Fibroblast of the conjunctiva (primary cell): ENCODE data around the gene USP2.

Source experiments
- DNase-seq: peaks from one replicate; pipeline ENCODE4 v3.0.0-alpha.2; 2010; ENCODE audit warnings: low read depth

Gene USP2

DNA sequence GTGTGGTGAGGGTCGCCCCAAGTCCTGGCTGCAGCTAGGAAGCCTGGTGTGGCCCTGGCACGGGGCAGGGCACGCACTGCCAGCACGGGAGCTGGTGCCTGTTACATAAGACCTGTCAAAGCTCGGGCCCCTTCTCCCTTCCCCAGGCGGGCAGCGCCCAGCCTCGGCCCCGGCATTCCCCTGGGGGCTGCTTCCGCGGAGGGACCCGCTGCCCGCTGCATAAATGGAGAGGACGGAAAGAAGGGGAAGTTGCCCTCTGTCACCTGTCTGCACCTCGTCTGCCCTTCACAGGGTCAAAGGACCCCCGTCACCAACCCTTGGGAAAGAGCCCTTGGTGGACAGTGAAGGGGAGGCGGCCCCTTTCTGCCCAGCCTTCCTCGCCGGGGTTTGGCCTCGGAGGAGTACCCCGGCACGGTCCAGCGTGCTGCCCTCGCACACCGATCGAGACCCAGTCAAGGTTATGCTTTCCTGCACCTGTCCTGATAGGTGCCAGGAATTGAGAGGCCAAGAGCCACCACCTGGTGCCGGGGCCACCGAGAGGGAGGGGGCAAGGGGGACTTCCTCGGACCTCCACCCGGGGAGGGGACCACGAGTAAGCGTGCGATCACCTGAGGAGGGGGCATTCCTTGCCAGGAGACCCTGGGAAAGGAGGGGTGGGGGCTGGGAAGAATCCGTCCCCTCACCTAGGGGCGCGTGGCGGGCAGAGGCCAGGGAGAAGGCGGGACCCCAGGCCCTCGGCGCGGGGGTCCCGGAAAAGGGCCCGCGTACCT is 18.2 kb downstream of the USP2 start:
- DNase-seq: no peak

DNA sequence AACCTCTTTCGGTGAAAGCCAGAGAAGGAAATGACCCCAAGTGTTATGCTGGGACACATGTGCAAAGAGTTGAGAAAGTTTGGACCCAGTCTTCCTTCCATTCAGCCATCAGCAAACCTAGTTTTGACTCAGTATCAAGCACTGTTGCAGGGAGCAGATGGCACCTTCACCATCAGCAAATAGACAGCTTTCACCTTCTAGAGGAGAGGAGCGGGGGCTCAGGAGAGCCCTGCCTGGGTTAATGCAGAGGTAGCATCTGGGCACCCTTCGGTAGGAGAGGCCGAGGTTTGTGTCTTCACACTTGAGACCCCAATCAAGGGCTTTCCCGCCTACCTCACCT is 18.8 kb downstream of the USP2 start:
- no peak for DNase-seq

DNA sequence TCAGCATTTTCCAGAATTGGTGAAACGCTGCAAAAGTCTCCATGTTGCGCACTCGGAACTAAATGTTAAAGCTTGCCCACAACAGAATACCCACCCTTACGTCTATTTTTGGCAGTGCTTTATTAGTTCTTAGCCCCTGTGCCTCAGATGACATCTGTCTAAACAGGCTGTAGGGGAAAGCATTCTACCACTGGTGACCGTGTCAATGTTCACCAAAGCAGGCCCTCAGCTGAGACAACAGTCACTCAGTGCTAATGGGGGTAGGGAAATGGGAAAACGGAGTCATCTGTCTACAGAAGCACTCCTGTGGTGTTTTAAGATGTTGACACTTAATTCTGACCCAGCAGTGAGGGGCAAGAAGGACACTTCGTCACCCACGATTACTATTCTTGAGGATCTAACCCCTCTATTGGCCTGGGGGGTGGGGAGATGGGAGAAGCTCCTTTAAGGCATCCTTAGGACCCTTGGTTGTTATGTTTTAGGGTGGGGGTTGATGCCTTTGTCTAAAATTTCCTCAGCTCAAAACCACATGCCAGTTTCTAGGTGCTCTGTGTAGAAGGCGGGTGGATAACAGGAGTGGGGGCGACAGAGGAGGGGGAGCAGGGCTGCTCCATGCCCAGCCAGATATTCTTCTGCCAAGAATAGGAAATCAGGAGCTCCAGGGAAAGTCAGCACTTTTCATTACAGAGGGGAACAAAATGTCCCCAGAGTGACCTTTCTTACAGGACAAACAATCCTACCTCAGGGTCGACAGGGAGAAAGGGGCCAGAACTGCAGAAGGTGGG is 19.4 kb downstream of the USP2 start:
- no peak for DNase-seq

DNA sequence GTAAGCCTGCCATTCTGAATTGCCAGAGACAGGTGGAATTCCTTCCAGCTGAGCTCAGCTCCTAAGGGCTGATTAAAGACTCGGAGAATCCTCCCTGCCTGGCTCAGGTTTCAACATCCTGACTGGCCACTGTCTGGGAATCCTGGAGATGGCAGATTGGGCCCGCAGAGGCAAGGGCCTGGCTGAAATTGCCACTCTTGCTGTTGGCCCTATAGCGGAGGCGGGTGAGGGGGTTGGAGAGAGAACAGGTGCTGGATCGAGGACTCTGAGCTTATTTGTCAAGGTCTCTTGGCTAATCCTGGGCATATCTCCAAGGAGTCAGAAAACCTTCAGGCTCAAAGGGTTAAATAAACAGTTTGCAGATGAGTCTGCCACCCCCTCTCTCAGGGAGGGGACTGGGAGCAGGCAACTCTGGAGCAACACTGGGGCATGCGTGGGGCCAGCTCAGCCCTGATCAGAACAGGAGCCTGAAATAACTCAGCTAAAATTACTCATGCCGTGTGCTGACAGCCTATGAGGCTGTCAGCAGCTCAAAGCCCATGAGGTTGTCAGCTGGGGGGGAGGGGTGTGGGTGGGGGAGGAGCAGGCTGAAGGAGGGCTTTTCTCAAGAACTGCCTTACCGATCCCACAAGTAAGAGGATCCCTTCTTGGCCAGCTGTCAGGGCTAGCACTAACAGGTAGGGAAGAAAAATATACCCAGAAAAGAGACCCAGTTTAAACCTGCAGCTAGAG is 20.3 kb downstream of the USP2 start:
- peak; percentile 78 for DNase-seq

DNA sequence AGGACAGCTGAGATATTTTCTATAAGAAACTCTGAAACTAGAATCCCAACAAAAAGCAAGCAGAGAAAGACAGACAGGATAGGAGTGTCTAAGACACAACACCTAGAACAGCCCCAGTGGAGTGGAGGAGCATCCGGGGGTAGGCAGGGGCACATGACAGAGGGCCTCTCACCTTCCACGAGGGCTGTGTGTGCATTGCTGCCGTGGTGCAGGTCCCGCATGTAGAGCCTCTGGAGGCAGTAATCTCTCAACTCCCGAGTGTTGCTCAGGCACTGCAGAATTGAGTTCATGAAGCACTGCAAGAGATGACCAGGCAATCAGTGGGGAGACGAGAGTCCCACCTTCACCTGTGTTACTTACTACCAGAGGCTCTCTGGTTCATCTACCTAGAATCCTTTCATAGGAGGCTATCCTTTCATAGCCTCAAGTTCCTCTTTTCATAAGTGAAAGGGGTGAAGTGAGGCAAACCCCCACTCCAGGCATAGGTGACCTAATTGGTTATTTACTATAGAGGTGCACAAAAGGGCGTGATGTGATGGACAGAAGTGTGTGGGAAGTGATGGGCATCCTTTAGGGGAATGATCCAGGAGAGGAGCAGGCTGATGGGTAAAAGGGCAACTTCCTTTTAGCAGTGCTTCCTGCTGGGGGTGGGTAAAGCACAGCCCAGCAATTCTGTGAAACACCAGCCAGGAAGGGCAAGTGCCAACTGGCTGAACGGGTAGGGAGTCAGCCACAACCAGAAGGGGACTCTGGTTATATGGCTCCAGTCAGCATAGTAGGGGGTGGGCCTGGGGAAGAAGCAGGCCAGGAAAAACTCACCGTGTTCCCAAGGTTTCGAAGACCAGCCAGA is 21.9 kb downstream of the USP2 start:
- no peak for DNase-seq

DNA sequence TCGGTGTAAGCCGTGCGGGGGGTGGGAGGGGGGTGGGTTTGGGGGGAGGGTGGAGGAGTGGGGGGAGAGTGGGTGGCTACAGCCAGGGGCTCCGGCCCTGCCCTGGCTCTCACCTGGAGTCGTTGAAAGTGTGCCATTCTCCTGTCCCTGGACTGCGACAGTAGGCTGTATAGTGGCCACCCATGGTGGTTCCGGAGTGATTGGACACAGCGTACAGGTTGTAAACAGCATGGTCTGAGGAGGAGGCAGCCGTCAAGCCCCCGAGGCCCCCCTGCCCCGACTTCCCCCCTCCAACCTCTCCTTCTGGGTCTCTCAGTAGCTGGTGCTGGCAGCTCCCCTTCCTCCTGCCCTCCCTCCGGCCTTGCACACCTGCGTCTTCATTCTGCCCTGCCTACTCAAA is 24.4 kb downstream of the USP2 start:
- no peak for DNase-seq

DNA sequence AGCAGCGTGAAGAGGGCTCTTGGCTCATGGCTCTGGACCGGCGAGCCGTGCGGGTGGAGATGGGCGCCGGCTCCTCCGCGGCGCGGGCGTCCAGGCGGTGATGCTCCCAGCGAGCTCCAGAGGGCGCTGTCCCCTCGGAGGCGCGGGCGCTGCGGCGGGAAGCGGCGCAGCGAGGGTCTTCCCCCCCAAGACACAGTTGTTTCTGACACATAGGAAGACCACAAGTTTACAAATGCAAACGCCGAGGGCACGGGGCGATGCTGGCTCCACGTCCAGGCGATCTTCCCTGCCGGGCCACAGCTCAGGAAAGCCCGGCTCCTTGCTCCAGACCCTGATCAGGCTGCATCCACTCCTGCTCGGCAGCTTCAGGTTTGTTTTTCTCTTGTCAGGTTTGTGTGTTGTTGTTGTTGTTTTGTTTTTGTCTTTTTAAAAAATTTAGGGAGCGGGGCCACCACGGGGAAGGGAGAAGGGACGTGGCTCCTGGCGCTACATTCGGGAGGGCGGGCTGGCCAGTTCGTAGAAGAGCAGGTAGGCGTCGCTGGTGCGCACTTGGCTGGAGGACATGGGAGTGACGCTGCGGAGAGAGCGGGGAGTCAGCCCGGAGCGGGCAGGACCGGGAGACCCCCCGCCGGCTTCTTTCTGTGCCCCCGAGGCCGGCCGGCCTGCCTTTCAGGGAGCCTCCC is 25.0 kb downstream of the USP2 start:
- no peak for DNase-seq

DNA sequence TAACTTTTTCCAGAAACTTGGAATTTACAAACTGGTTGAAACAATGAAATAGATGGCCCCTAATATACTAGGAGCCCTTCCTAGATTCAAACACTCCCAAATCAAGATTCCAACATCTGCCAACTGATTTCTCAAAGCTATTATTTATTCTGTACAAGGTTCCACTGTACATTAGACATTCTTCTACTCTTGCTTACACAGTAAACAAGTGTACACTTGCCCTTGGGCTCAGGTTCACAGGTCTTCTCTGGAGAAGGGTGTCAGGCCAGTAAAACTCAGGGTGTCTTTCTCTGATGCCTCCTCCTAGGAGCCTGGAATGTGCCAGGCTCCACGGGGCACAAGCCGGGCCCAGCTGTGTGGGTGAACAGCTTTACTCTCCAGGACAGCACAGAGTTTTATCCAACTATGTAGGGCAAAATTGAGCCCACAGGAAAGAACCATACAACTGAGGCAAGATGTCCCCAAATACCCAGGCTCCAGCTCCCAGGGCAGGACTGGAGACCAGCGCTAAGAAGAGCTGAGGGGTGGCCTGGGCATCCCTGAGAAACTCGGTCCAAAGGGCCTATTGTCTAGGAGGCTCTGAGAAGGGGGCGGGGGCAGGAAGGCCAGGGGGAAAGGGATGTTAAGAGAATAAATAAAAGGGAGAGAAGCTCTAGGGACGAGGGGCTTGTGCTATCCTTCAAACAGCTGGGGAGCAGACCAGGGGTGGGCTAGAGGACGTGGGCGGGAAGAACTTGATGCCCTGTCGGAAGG is 26.2 kb downstream of the USP2 start:
- no peak for DNase-seq

DNA sequence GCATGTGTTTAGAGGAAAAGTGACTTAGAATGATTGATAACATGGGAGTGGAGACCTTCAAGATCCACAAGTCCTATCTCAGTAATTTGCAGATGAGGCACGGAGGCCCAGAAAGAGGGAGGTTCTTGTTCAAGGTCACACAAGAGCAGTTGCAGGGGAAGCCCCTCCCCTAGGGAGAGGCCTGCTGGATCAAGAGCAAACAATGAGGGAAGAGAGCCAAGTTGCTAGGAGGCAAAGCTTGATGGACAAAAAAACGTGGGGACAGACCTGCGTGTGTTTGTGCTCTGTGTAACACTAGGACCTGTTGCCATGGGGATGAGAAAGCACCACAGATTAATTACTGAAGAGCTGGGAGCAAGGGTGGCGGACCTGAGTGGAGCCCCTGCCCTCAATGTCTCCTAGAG is 28.6 kb downstream of the USP2 start:
- no peak for DNase-seq

DNA sequence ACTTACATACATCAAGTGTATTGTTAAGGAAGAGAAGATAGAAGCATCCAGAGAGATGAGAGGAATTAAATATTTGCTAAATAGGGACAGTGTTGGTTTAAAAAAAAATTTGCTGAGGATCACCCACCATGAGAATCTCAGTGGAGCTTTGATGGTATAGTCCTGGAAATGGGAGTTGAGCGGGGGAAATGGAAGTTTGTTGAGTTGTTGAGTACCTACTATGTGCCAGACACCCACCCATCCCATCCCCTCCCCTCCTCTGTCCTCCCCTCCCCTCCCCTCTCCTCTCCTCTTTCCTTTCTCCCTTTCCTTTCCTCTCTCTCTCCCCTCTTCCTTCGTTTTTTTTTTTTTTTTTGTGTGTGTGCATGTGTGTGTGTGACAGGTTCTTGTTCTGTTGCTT is 30.3 kb downstream of the USP2 start:
- DNase-seq: no peak

DNA sequence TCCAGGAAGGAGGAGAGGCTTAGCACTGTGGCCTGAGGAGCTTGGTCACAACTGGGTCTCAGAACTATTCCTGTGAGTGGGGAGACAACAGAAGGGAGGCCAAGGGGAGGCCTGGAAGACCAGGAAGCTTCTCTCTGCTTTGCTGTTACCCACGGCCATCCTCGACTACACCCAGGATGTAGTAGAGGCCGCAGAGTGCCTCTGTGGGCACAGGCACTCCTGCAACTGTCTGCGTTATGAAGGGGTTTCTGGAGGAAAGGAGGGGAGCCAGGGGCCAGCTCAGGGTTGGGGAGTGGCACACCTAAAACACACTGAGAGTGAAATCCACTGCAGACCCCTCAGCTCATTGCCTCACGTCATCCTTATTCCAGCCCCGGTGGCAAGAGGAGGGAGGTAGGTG is 31.2 kb downstream of the USP2 start:
- DNase-seq: no peak

DNA sequence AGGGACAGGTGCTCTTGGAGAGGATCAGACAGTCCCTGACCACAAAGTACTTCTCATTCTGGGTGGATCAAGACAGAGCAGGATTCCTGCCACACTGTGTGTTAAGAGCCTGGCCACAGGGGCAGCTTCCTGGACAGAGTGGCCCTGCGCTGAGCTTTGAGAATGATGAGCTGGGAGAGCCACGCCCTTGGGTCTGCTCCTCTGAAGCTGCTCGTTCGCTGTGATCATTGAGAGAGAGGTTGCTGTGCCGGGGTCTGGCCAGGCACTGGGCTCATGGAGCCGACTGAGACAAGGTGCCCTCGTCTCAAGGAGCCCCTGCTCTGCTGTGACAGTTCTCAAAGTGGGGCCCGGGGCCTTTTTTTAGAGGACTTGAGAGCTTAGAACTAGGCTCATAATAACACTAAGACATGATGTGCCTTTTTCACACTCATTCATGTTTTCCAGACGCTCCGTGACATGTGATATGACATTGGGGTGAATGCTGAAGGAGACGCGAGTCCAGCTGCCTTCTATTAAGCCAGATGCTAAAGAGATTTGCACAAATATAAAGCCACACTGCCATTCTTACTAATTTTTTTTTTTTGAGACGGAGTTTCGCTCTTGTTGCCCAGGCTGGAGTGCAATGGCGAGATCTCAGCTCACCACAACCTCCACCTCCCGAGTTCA is 33.4 kb downstream of the USP2 start:
- DNase-seq: no peak

DNA sequence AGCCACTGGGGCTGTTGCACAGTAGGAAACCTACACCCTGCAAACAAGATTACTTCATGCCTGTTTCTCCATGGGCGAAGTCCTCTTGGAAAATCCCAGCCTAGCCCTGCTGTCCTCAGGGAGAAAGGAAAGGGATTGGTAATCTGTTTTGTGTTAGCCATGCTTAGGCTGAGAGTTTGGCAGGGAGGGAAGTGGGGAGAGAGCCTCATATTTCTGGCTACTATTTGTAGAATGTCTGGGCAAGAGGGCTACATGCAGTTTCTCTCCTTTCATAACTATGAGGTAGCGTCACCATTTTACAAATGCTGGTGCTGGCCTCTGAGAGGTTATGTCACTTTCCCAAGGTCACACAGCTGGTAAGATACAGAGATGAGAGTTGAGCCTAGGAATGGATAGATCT is 34.2 kb downstream of the USP2 start:
- DNase-seq: no peak

DNA sequence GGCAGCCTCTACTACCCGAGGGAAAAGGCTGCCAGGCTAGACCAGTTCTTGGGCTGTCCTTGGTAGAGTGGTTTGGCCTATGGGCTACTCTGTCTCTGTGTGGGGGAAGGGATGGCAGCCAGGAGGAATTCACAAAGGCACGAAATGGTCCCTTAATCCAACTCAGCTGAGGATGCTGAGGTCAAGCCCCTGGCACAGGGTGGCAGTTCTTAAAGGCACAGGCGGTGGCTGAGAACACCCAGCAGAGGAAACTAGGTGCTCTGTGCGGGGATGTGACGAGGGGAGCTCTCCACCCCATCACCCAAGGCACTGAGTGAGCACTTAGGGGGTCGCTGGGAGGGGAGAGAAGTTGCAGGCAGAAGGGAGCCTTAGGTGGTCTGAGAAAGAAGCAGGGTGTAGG is 34.9 kb downstream of the USP2 start, which contains the start of gene MFRP:
MFRP (minus strand) TSS at position 101 of the 400 bp plus-strand sequence. CDS start 192 bp downstream, outside the sequence.
- no peak for DNase-seq

DNA sequence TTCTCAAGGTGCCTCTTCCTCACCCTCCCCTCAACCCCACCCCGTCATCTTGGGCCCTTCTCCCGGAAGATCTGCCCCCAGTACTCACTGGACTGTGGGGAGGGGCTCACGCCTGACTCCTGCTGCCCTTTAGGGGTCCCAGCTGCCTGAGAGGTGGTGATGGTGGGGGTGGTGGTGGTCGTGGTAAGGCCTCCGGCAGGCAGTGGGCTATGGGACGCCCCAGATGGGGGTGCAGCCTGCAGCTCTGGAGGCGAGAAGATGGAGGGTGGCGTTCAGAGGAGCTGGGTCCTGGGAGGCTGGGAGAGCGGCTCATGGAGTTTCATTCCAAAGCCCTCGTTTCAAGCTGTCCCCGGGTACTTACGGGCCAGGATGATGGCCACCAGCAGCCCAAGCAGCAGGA is 35.8 kb downstream of the USP2 start:
- no peak for DNase-seq

DNA sequence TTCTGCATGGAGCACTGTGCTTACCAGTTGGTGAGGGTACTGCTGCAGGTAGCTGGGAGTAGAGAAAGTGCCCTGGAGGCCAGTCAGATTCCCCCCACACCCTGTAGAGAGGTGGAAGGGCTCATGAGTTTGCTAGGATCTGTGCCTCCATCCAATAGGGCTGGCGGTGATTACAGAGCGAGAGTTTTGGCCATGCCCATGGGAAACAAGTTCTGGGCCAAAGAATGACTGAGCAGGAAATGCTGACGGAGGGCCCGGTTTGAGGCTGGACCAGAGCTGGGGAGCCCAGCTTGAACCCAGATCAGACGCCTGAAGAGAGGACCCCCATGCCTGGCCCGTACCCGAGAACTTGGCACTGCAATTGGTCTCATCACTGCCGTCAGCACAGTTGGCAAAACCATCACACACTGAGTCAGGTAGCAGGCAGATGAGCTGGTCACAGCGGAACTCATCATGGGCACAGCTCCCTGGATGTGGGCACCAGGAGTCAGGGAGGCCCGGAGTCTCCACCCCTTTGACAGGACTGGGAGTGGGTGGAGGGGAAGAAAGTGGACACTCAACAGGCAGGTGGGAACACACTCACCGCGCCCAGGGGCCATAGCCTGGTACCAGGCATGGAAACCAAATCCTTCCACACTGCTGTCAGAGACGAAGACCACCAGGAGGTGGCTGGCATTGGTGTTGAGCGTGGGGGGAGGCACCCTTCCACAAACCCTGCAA is 37.0 kb downstream of the USP2 start:
- no peak for DNase-seq

DNA sequence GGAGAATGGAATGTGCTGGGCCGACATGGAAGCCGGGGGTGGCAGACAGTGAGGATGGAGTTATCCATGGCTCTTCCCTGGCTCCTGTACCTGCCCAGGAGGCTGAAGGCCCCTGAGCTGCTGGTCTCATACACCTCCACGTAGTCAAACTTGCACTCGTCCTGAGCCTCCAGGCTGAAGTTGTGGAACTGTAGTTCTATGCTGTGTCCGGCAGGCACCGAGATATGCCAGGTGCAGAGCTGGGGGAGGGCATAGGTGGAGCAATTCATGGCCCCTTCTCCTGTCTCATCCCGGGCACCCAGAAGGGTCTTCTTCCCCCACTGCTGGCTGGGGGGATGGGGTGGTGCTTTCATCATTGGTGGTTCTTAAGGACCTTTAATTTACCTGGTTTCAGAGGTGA is 37.8 kb downstream of the USP2 start:
- DNase-seq: no peak

DNA sequence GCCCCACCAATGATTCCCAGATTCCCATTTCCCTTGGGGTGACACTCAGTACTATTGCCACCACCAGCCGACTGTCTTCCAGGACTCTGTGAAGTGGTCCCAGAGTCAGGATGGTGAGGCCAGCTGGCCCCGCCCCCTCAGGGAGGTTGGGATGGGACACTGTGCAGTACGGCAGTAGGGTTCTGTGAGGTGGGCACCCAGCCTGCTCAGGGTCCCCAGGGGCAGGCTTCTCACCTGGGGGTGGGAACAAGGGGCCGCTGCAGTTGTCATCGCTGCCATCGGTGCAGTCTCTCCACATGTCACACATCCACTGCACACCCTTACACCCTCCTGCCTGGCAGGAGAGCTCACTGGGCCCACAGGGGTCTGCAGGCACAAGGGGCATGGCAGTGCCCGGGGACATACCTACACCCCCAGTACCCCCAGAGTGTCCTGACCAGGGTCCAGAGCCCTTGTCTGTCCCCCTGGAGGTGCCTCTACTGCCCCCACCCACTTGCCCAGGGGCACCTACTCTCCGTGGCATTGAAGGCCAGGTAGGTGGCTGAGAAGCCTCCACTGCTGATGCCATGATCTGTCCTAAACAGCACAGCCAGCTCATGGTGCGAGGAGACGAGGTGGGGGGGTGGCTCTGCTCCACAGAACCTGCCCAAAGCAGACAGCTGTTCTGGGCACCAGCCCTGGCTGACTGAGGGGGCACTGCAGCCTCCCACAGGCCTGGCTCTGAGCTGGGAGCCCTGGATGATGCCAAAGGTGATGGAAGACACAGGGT is 38.9 kb downstream of the USP2 start:
- DNase-seq: no peak

DNA sequence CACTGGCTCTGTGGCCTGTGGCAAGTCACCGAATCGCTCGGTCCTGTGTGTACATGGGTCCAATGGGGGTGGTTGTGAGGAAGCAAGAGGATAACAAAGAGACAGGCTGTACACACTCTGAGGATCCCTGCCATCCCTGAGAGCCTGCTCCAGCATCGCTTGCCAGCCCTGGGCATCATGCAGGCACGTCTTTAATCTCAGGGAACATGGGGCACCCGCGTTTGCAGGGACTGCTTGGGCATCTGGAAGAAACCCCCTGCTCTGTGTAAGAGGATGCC is 39.5 kb downstream of the USP2 start:
- DNase-seq: no peak
